Islet precursor cell (in vitro differentiated cells): ENCODE measurements around the gene DYNLT2B.
A peak's percentile ranks its signal among the peaks of the same experiment; 100 is the strongest.
"Not testable (repeated sequence)": the region's sequence is repeated elsewhere in the genome, so short reads cannot be mapped to it uniquely, and the experiment has no call there.

Experiments
- DNase-seq: peaks from one replicate; pipeline ENCODE4 v3.0.0-alpha.2; 2018

The DYNLT2B gene

DNA sequence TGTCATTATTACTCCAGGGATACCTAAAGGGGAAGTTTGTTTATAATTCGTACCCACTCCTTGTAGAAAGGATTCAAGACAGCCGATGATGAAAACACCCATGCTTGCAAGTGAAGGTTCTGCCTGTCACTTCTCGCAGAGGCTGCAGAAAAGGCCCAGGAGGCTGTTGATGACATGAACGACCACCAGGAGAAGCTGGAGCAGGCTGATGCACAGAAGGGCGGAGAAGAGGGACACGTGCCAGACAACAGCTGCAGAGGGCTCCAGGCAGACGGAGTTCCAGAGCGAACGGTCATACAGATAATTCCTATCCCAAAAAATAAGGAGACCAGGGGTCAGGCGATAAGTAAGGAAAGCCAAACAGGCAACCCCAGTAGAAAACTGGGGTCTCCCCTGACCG, 5.7 kb upstream of the DYNLT2B start:
- peak; percentile 86 for DNase-seq

DNA sequence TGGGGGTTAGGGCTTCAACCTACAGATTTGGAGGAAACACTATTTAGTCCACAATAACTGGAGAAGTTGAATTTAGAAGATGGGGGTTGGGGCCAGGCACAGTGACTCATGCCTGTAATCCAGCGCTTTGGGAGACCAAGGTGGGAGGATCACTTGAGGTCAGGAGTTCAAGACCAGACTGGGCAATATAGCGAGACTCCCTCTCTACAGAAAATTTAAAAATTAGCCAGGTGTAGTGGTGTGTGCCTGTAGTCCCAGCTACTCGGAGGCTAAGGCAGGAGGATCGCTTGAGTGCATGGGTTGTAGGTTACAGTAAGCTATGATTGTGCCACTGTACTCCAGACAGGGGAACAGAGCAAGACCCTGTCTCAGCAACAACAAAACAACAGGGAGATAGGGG, 5.0 kb upstream of the DYNLT2B start:
- DNase-seq: no peak

- no peak for DNase-seq
Observed at GRCh38 chr3:196321162-196321561, 3.1 kb upstream of the DYNLT2B start.

- DNase-seq: peak; percentile 61
Observed at GRCh38 chr3:196320137-196320536, 2.1 kb upstream of the DYNLT2B start.

DNA sequence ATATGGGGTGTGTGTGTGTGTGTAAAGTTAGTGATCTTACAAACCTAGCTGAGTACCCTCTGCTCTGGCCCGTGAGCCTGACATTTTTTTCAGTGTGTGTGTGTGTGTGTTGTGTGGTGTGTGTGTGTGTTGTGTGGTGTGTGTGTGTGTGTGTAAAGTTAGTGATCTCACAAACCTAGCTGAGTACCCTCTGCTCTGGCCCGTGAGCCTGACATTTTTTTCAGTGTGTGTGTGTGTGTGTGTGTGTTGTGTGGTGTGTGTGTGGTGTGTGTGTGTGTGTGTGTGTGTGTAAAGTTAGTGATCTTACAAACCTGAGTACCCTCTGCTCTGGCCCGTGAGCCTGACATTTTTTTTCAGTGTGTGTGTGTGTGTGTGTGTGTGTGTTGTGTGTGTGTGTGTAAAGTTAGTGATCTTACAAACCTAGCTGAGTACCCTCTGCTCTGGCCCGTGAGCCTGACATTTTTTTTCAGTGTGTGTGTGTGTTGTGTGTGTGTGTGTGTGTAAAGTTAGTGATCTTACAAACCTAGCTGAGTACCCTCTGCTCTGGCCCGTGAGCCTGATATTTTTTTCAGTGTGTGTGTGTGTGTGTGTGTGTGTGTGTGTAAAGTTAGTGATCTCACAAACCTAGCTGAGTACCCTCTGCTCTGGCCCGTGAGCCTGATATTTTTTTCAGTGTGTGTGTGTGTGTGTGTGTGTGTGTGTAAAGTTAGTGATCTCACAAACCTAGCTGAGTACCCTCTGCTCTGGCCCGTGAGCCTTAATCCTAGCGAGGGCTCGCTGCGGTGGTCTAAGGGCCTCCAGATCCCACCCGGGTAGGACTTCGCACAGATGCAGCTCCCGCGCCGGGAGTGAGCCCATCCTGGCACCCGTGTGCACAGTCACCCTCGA, 997 bp downstream of the DYNLT2B start:
- DNase-seq: not testable (repeated sequence)

DNA sequence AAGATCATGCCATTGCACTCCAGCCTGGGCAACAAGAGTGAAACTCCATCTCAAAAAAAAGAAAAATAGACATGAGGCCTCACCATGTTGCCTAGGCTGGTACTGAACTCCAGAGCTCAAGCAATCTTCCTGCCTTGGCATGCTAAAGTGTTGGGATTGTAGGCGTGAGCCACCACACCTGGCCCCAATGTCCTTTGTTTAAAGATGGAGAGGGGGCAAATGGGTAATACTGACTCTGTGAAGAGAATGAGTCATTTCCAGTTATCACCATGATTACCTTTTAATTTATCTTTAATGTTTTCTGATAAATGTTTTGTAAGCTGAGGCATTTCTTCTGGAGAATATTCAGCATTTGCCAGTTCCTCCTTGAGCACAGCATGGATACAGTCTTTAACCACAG, 2.2 kb downstream of the DYNLT2B start:
- DNase-seq: no peak

GRCh38 chr3:196314597-196314996, 3.4 kb downstream of the DYNLT2B start:
- no peak for DNase-seq

DNA sequence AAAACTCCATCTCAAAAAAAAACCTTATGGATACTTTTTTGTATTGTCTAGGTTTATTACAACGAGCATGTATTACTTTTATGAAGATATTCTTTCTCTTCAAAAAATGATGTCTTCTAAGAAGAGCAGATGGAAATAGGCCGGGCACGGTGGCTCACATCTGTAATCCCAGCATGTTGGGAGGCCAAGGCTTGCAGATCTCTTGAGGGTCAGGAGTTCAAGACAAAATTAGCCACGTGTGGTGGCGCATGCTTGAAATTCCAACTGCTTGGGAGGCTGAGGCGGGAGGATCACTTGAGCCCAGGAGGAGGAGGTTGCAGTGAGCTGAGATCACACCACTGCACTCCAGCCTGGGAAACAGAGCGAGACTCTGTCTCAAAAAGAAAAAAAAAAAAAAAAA, 4.0 kb downstream of the DYNLT2B start:
- not testable (repeated sequence) for DNase-seq

DNA sequence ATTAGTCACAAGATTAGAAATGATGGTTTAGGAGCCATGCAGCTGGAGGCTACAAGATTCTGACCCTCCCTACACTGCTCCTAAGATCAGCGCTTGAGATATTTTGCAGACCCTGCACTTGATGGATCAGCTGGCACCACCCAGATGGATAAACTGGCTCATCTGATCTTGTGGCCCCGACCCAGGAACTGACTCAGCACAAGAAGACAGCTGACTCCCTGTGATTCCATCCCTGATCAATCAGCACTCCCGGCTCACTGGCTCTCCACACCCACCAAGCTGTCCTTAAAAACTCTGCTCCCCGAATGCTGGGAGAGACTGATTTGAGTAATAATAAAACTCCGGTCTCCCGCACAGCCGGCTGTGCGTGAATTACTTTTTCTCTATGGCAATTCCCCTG, 15.1 kb downstream of the DYNLT2B start:
- not testable (repeated sequence) for DNase-seq

- DNase-seq: not testable (repeated sequence)
Observed at GRCh38 chr3:196302551-196302950, 15.5 kb downstream of the DYNLT2B start.

- no peak for DNase-seq
Observed at GRCh38 chr3:196298521-196298920, 19.5 kb downstream of the DYNLT2B start.

DNA sequence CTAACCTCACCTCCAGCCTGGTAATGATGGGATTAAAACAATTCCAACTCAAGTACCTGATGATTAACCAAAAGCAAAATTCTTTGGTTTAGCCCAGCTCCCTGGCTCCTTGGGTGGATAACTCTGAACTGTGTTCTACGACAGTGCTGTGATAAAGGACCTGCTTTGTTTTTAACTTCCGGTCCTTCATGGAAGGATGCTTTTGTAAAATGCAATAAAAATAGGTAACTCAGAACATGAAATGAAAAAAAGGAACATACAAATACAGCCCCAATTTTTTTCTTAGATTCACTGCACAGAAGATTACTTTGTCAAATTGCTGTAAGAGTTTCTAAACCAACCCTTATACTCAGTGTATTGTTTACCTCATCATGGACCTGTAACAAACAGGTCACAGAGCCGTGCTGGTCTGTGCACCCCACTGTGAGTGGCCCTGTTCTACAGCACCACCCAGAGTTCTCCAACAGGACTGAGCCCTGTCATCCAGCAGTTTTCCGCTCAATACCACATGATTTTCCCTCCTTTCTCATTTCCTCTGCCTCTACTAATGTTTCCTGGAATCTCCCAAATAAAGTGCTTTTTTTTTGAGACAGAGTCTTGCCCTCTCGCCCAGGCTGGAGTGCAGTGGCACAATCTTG, 25.6 kb downstream of the DYNLT2B start:
- no peak for DNase-seq

- no peak for DNase-seq
Observed at GRCh38 chr3:196288141-196288460, 29.9 kb downstream of the DYNLT2B start.

GRCh38 chr3:196287440-196288140, 30.4 kb downstream of the DYNLT2B start, which contains the start of gene PCYT1A:
Gene PCYT1A, minus strand, starts transcription at chr3:196287726. Its CDS starts 17,195 bp downstream, at chr3:196270531.
- peak; percentile 98 for DNase-seq

GRCh38 chr3:196287090-196287439, 31.0 kb downstream of the DYNLT2B start:
- DNase-seq: no peak

- no peak for DNase-seq
Observed at GRCh38 chr3:196284396-196284795, 33.6 kb downstream of the DYNLT2B start.

DNA sequence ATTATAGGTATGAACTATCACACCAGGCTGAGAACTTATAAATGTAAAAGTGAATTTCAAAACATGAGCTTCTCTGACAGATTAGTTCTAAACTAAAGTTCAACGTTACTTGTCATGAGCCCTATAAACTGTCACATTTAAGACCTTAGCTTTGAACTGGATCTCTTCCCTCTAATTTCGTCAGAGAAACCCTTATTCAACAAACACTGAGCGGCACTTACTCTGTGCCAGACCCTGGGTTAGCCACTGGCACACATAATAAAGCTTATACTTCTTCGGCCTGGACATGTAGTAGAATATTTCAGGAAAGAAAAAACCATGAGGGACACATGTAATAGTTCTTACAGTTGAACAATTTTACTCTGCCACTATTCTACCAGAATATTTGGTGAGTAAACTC, 36.1 kb downstream of the DYNLT2B start:
- no peak for DNase-seq

- no peak for DNase-seq
Observed at GRCh38 chr3:196280689-196281440, 37.2 kb downstream of the DYNLT2B start.

DNA sequence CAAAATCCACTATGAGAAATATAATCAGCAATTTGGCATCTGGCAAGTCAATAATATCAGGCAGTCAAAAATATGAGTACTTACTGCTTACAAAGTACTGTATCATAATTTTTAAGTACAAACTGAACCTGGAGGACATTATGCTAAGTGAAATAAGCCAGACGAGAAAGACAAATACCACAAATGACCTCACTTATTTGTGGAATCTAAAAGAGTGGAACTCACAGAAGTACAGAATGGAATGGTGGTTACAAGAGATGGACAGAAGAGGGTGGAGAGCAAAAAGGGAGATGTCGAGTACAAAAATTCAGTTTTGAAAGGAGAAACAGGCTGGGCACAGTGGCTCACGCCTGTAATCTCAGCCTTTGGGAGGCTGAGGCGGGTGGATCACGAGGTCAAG, 42.9 kb downstream of the DYNLT2B start:
- no peak for DNase-seq

DNA sequence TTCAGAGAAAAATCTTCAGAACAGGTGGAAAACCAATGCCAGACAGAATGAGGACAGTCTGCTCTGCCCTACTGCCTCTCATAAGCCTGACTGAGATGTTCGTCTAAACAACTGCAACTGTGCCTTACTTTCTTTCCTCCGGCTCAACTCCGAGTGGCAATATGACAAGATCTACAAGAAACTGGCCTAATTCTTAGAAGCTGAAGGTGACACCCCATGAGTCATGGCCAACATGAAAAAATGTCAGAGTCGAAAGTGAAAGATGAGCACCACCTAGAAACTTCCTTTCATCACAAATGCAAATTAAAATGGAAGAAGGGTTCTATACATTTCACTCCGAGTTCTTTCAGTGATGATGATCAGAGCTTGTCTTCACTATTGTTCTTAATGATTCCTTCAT, 43.5 kb downstream of the DYNLT2B start:
- no peak for DNase-seq

DNA sequence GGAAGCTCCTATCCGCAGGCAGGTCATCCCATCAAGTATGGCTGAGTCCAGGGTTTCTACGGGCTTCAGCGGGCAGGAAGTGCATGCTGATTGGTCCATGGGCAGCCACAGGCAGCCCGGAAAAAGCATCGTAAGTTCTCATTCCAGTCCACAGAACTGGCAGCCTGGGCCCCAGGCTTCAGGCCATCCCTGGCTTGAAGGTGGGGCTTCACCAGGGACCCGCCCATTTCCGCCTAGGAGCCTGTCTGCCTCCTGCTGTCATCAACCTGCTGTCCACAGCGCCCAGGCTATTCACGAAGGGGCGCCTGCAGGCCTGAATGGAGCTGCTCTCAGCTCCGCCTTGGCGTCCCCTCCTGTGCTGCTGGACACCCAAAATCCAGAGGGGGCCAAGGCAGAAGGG, 44.4 kb downstream of the DYNLT2B start:
- DNase-seq: peak; percentile 89

- DNase-seq: peak; percentile 58
Observed at GRCh38 chr3:196272826-196273225, 45.2 kb downstream of the DYNLT2B start.

DNA sequence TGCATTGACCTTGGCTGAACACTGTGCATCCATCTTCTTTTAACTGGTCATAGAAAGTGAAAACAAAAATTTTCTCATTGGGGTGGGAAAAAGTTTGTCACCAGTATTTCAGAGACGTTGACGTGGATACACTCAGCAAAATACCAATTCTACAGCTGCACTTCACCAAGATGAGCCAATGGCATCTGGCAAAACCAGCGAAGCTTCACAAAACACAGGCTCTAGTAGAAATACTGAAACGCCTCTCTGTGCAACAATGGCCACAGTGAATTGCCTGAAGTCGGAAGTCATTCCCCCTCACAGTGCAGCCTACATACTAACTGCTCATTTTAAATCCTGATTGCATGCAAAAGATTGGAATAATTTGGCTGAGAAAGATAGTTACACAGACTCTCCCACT, 47.5 kb downstream of the DYNLT2B start:
- DNase-seq: no peak
